Endodermal cell (in vitro differentiated cells): Measurements from ENCODE around the gene STARD4. TPM values are rescaled to one million over a fixed set of nuclear protein-coding genes. Genes with fewer than 3 reads are reported as not detected.
A peak's percentile ranks its signal among the peaks of the same experiment; 100 is the strongest.

Experiments used
- DNase-seq: peaks from one replicate; pipeline ENCODE4 v3.0.0-alpha.2; 2017
- H3K27ac ChIP-seq: 2 replicates; pipeline ENCODE4 v1.5.1; 2013; ENCODE audit warnings: mild to moderate bottlenecking, low read depth, low read length, moderate library complexity
- H3K27me3 ChIP-seq: 2 replicates; pipeline ENCODE4 v1.6.1; 2013; ENCODE audit warnings: mild to moderate bottlenecking, low read length, moderate library complexity; ENCODE audit not compliant: insufficient read depth, control insufficient read depth, poor library complexity, severe bottlenecking
- H3K36me3 ChIP-seq: 2 replicates; pipeline ENCODE4 v1.7.0; 2013; ENCODE audit warnings: mild to moderate bottlenecking, low read length, moderate library complexity; ENCODE audit not compliant: control insufficient read depth, insufficient read depth
- H3K4me1 ChIP-seq: one replicate; pipeline ENCODE4 v1.7.0; 2013; ENCODE audit warnings: low read length; ENCODE audit not compliant: control insufficient read depth, insufficient read depth
- H3K4me3 ChIP-seq: 2 replicates; pipeline ENCODE4 v1.5.1; 2013; ENCODE audit warnings: mild to moderate bottlenecking, low read length, moderate library complexity
- H3K9ac ChIP-seq: 2 replicates; pipeline ENCODE4 v1.6.1; 2013; ENCODE audit warnings: mild to moderate bottlenecking, low read length, moderate library complexity; ENCODE audit not compliant: poor library complexity, severe bottlenecking; ENCODE audit errors: extremely low read depth
- H3K9me3 ChIP-seq: 2 replicates; pipeline ENCODE4 v1.6.1; 2013; ENCODE audit warnings: mild to moderate bottlenecking, low read length, moderate library complexity; ENCODE audit not compliant: control insufficient read depth
- H3K27ac Mint-ChIP-seq: 2 replicates; pipeline ENCODE4 v1.8.0; 2020; ENCODE audit warnings: mixed read lengths
- H3K27me3 Mint-ChIP-seq: 2 replicates; pipeline ENCODE4 v1.8.0; 2021; ENCODE audit warnings: mild to moderate bottlenecking, mixed read lengths; ENCODE audit not compliant: insufficient read depth
- H3K36me3 Mint-ChIP-seq: 2 replicates; pipeline ENCODE4 v1.8.0; 2020; ENCODE audit warnings: low read depth, mixed read lengths
- H3K4me1 Mint-ChIP-seq: 2 replicates; pipeline ENCODE4 v1.8.0; 2020; ENCODE audit warnings: mixed read lengths
- H3K4me3 Mint-ChIP-seq: 2 replicates; pipeline ENCODE4 v1.8.0; 2020; ENCODE audit warnings: mild to moderate bottlenecking, moderate library complexity, mixed read lengths
- H3K9me3 Mint-ChIP-seq: 2 replicates; pipeline ENCODE4 v1.8.0; 2020; ENCODE audit warnings: mild to moderate bottlenecking, mixed read lengths
- CTCF ChIP-seq: fragments of 200-600 bp; sonication (generic); conservative IDR thresholded peaks from 2 replicates; pipeline ENCODE4 v1.5.0; 2021; ENCODE audit warnings: antibody characterized with exemption, mild to moderate bottlenecking
- WGBS, 2 experiments: methylation state at CpG; one replicate each; pipeline versions ENCODE4 v1.1.5 to v1.1.7; 2013; ENCODE audit warnings: missing lambda C conversion rate in 2 of 2, mixed read lengths in 1 of 2; ENCODE audit not compliant: insufficient coverage in 1 of 2, insufficient read length in 1 of 2; 5-methylcytosine and 5-hydroxymethylcytosine counted together
- long read RNA-seq, 4 experiments: library from polyadenylated mRNA in 2 of 4; library from RNA in 1 of 4; library from capped mRNA in 1 of 4; stranded (forward) in 3 of 4; unstranded in 1 of 4; transcript quantifications; one replicate each; pipeline ENCODE4 v2.0.0, GENCODE V29; 2020 to 2021; ENCODE audit warnings: inconsistent platforms in 1 of 4
- polyA plus RNA-seq, 2 experiments: library from polyadenylated mRNA; stranded (reverse); fragments of 50-300 nt; gene quantifications; one replicate each; pipeline ENCODE4 v1.2.3, GENCODE V29; 2013
- total RNA-seq, 2 donors: library from RNA; stranded (reverse); fragmentation: NEBNext Ultra II Directional in 1 of 2; extraction: Animal tissue kit (Norgen Biotek cat#: 25700) in 1 of 2; gene quantifications; 2 replicates in 1 of 2; 3 replicates in 1 of 2; pipeline ENCODE4 v1.2.1, GENCODE V29; 2021

STARD4 gene
- total RNA-seq: 10 to 100 TPM; 29.5 to 40.7 TPM
- 72.9 TPM for polyA plus RNA-seq (2013, experiment 1 of 2)
- 74.9 TPM for polyA plus RNA-seq (2013, experiment 2 of 2)
- long read RNA-seq, experiment 1, partial matches to known transcripts: 1 of 10 reads
- long read RNA-seq, experiment 1, other reads (novel, unspliced or antisense): 7 of 10 reads
- long read RNA-seq, experiment 2, full-length matches to known transcripts: 45 of 54 reads
- long read RNA-seq, experiment 2, partial matches to known transcripts: 2 of 54 reads
- long read RNA-seq, experiment 2, other reads (novel, unspliced or antisense): 7 of 54 reads
- long read RNA-seq, experiment 3, full-length matches to known transcripts: 135 of 171 reads
- long read RNA-seq, experiment 3, partial matches to known transcripts: 2 of 171 reads
- long read RNA-seq, experiment 3, other reads (novel, unspliced or antisense): 34 of 171 reads
- long read RNA-seq, experiment 4, partial matches to known transcripts: 0 of 7 reads
- long read RNA-seq, experiment 4, other reads (novel, unspliced or antisense): 2 of 7 reads

- Mint-ChIP-seq H3K27ac (peak within 1 kb of the TSS; percentile 95), H3K36me3 (no peaks in the 10 kb centered on the region), H3K9me3 (no peaks in the 10 kb centered on the region), H3K4me1 (peaks cover 28% of the 10 kb centered on the region), H3K4me3 (peak within 1 kb of the TSS; percentile 94), H3K27me3 (no peaks in the 10 kb centered on the region)
- peak within 1 kb of the TSS; percentile 58 for H3K9ac ChIP-seq
- no peaks in the 10 kb centered on the region for H3K36me3 ChIP-seq
- peak; percentile 98 for DNase-seq
- WGBS, 2 experiments: 0 to 3% methylated on average over 8 to 41 of the region's 41 CpGs
- peak within 1 kb of the TSS; percentile 94 for H3K4me3 ChIP-seq
- H3K27me3 ChIP-seq: no peaks in the 10 kb centered on the region
- H3K9me3 ChIP-seq: no peaks in the 10 kb centered on the region
- no peak for TF ChIP-seq CTCF
- H3K4me1 ChIP-seq: peaks cover 5% of the 10 kb centered on the region
- H3K27ac ChIP-seq: peak within 1 kb of the TSS; percentile 95
These were observed at the start of gene STARD4 for GRCh38 chr5:111512375-111513130. TSS of gene STARD4 (minus strand) at chr5:111512535. CDS start at chr5:111507433, 5,102 bp downstream.

GRCh38 chr5:111559680-111560079, 47.3 kb upstream of the STARD4 start:
- Mint-ChIP-seq H3K36me3 (no peaks in the 10 kb centered on the region), H3K27me3 (no peaks in the 10 kb centered on the region), H3K4me3 (no peak overlapping the region), H3K27ac (no peak overlapping the region), H3K4me1 (no peaks in the 10 kb centered on the region), H3K9me3 (peaks cover 7% of the 10 kb centered on the region)
- H3K4me3 ChIP-seq: no peak overlapping the region
- no peak for DNase-seq
- TF ChIP-seq CTCF: no peak
- no peak overlapping the region for H3K27ac ChIP-seq
- no peaks in the 10 kb centered on the region for H3K9me3 ChIP-seq
- H3K36me3 ChIP-seq: no peaks in the 10 kb centered on the region
- no peaks in the 10 kb centered on the region for H3K4me1 ChIP-seq
- H3K9ac ChIP-seq: no peak overlapping the region
- H3K27me3 ChIP-seq: no peaks in the 10 kb centered on the region

GRCh38 chr5:111557686-111558085, 45.4 kb upstream of the STARD4 start:
- Mint-ChIP-seq H3K27me3 (no peaks in the 10 kb centered on the region), H3K4me1 (peaks cover 8% of the 10 kb centered on the region), H3K36me3 (no peaks in the 10 kb centered on the region), H3K27ac (no peak overlapping the region), H3K4me3 (no peak overlapping the region), H3K9me3 (peaks cover 7% of the 10 kb centered on the region)
- WGBS, 2 experiments: 100% methylated on average over 1 of the region's 1 CpG; no CpG with 5 or more reads in 1 of the 2 experiments
- H3K9me3 ChIP-seq: no peaks in the 10 kb centered on the region
- H3K9ac ChIP-seq: no peak overlapping the region
- no peak for TF ChIP-seq CTCF
- DNase-seq: no peak
- no peak overlapping the region for H3K4me3 ChIP-seq
- H3K4me1 ChIP-seq: no peaks in the 10 kb centered on the region
- no peaks in the 10 kb centered on the region for H3K27me3 ChIP-seq
- H3K27ac ChIP-seq: no peak overlapping the region
- H3K36me3 ChIP-seq: no peaks in the 10 kb centered on the region
